GM18907 (cell line): ENCODE data around the gene CPT2.
A peak's percentile ranks its signal among the peaks of the same experiment; 100 is the strongest.
"Not testable (repeated sequence)": the region's sequence is repeated elsewhere in the genome, so short reads cannot be mapped to it uniquely, and the experiment has no call there.

Experiments
- ATAC-seq: cut with Tn5 transposase; IDR thresholded peaks from one replicate; pipeline ENCODE4 v1.9.1; 2021; ENCODE audit warnings: mild to moderate bottlenecking, moderate library complexity; ENCODE audit not compliant: unreplicated experiment

The CPT2 gene

GRCh38 chr1:53182111-53182593 is 14.5 kb upstream of the CPT2 start:
- ATAC-seq = no peak

DNA sequence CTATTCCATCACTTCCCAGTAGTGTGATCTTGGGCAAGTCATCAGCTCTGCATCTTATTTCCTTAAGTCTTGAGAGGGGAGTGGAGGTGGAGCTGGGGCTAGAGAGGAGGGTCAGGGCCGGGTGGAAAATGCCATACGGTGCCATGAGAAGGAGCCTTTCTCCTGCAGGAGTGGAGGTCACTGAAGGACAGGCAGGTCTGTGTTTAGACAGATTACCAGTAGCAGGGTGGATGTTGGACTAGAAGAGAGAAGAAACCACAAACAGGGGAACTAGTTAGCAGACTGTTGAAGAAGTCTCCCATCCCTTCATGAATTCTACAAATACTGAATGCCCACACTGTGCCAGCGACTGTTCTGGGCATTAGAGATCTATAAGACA is 13.9 kb upstream of the CPT2 start:
- ATAC-seq = no peak

DNA sequence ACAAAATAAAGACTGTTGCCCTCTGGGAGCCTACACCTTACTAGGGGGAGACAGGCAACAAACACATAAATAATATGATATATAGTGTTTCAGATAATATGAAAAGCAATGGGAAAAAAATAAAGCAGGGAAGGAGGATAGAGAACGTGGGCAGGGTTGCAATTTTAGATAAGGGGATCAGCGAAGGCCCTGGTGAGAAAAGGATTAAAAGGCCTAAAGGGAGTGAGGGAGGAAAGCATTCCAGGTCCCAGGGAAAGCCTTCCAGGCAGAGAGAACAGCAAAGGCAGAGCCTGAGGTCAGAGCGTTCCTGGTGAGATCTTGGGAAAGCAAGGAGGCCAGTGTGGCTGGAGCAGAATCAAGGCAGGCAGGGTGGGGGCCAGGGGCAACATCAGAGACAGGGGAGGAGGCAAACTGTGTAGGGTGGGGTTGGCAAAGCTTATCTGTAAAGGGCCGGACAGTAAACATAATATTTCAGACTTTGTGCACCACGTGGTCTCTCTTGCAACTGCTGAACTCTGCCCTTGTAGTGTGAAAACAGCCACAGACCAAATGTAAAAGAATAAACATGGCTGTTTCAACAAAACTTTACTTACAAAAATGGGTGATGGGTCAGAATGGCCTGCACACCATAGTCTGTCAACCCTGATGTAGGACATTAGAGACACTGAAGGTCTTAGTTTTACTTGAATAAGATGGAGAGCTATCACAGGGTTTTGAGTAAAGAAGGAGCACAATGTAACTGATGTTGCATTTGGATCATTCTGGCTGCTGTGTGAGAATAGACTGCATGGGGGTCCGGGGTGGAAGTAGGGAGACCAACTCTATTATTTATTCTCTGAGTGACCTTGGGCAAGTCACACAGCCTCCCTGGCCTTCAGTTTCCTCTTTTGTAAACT is 13.3 kb upstream of the CPT2 start:
- ATAC-seq = no peak

DNA sequence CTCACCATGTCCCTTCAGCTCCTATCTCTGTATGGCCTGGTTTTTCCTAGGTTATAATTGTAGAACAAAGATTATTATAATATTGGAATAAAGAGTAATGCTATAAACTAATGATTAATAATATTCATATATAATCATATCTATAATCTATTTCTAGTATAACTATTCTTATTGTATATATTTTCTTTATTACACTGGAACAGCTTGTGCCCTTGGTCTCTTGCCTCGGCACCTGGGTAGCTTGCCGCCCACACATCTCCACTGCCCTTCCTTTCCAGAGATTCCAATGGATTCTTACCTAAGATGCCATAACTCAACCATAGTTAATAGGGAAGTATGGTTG is 10.7 kb upstream of the CPT2 start:
- not testable (repeated sequence) for ATAC-seq

GRCh38 chr1:53186533-53186932 is 10.1 kb upstream of the CPT2 start:
- no peak for ATAC-seq

DNA sequence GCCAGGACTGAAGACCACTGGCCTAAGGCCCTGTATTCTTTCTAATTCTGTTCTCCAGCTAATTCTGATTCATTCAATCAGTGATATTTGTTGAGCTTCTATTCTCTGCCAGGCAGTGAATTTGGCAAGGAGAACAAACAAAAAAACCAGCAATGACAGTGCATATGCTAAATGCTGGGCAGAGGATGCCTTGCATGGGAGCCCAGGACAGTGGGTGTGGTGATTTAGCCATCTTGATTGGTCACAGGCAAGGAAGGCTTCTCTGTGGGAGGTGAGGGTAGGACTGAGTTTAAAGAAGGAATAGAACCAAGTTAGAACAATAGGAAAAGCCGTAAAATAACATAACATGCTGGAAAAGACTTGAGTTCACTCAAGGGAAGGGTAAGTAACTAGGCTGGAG is 9.2 kb upstream of the CPT2 start:
- no peak for ATAC-seq

DNA sequence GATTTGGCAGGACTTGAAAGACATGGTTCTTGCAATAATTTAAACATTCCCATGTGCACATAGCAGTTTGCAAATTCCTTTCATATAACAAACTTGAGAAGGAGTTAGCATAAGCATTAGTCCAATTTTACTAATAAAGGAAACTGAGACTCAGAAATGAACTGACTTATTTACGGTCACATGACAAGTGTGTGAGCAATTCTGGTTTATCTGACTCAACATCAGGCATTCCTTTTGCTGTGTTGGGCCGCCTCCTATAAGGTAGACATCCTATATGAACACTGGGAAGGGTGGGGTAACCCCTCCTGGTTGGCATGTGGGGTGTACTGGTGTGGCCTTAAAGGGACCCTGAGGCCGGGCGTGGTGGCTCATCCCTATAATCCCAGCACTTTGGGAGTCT is 8.5 kb upstream of the CPT2 start:
- ATAC-seq = no peak

- no peak for ATAC-seq
Observed at GRCh38 chr1:53189061-53189460, 7.6 kb upstream of the CPT2 start.

DNA sequence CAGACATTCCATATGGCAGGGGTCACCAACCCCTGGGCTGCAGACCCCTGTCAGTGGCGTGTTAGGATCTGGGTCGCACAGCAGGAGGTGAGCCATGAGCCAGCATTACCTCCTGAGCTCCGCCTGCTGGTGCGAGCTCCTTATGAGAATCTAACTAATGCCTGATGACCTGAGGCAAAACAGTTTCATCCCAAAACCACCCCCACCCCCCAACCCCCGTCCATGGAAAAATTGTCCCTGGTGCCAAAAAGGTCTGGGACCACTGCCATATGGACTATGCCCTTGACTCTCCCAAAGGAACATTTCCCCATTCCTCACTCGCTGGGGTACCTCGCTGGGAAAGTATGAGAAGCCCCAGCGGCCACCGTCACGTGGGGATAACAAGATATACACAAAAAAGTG is 6.4 kb upstream of the CPT2 start:
- no peak for ATAC-seq

- no peak for ATAC-seq
Observed at GRCh38 chr1:53195246-53196016, 1.2 kb upstream of the CPT2 start.

DNA sequence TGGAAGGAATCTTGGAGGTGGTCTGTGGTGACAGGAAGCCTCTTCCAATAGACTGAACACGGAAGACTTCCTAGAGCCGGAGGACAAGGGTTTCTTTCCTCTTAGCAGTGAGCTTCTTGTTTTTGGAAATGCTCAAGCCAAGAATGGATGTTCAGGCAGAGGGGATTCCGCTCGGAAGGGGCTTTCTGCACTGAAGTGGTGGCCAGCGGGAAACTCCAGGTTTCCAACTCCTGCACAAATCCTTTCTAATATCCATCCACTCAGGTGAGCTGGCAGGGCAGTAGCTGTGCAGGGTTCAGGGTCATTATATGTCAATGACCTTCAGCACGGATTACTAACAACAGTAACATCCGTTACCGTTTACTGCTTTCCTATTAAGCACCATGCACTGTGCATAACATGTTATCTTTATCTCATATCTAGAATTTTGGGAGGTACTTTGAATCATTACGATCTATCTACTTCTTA is 573 bp upstream of the CPT2 start:
- ATAC-seq = peak; percentile 18

- no peak for ATAC-seq
Observed at GRCh38 chr1:53197291-53198200, 922 bp downstream of the CPT2 start.

DNA sequence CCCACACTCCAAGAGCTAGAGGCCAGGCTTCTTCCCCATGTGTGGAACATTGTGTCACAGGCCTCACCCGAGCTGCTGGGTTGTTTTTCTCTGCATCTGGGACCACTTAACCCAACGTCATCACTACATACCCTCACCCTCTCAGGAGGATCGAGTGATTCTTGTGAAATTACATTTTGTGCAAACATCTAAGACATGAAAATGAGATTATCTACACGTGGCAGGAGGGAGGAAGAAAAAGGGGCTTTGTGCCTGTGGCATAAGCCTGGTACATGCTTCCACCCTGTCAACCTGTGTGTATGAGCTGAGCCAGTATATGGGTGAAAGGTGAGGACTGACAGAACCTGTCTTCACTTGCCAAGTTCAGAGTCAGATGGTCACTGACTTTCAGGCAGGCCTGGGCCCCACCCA is 1.6 kb downstream of the CPT2 start:
- ATAC-seq = no peak

DNA sequence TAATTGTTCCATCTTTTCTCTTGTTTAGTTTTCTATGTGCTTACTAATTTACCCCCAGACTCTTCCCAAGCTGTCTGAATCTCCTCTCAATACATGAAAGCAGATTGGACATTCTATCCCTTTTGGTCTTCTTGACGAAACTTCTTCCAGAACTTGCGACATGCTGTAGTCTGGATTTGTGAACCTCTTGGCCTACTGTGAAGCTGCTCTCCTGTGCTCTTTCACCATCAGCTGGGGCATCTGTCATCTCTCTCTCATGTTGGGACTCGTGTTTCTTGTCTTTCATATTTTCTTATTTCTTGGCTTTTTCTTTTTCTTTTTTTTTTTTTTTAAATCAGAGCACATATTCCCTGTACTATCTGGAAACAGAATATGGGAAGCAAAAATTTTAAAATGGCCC is 6.8 kb downstream of the CPT2 start:
- ATAC-seq = no peak

GRCh38 chr1:53205496-53205895 is 8.9 kb downstream of the CPT2 start:
- not testable (repeated sequence) for ATAC-seq

- ATAC-seq = not testable (repeated sequence)
Observed at GRCh38 chr1:53206083-53206685, 9.6 kb downstream of the CPT2 start.

GRCh38 chr1:53206735-53207379 is 10.2 kb downstream of the CPT2 start:
- no peak for ATAC-seq

DNA sequence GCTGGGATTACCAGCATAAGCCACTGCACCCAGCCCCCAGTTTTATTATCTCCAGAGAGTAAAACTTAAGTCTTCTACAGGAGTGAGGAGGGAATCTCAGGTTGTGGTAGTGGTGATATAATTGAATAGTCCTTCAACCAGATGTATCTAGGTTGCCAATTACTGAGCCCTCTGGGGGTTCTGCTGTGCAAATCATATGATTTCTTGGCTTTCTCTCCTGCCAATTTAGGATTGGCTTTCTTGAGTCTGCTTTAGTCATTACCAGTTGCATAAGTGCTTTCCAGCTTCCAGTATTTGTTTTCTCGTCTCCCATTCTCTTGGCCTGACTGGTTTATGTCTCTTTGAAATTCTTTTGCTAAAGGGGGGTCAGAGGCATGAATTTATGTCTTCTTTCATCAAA is 11.1 kb downstream of the CPT2 start:
- no peak for ATAC-seq

DNA sequence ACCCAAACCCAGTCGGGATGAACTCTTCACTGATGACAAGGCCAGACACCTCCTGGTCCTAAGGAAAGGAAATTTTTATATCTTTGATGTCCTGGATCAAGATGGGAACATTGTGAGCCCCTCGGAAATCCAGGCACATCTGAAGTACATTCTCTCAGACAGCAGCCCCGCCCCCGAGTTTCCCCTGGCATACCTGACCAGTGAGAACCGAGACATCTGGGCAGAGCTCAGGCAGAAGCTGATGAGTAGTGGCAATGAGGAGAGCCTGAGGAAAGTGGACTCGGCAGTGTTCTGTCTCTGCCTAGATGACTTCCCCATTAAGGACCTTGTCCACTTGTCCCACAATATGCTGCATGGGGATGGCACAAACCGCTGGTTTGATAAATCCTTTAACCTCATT is 13.7 kb downstream of the CPT2 start:
- no peak for ATAC-seq

GRCh38 chr1:53210954-53211353 is 14.3 kb downstream of the CPT2 start:
- ATAC-seq = no peak
